Measurements from ENCODE around the gene LDLR.

DNA sequence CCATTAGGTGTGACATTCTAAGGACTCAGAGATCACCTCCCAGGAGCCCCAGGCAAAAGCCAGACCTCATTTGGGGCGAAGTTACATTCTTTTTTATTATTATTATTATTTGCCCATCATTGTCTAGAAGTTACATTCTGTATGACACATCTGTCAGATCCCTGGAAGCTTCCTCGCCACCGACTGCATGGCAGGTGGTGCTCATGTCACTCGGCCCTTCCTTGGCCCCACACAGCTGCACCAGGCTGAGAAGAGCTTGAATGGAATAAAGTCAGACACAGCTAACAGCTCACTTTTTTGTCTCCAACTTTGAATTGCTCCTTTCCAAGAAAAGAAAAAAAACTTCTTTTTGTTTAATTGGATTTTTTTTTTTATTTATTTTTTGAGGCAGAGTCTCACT, 41.4 kb upstream of the LDLR start:
- no peak for TF ChIP-seq CTCF (IDR thresholded peaks at IDR 0.05)
- TF ChIP-seq POLR2A (IDR thresholded peaks at IDR 0.05): no peak

Measured in heart left ventricle (tissue), 13 donors.